A204.1 (cell line): ENCODE measurements around the gene SLC41A1.
"Not testable (repeated sequence)": the region's sequence is repeated elsewhere in the genome, so short reads cannot be mapped to it uniquely, and the experiment has no call there.

ENCODE experiments used
- FAIRE-seq: peaks from 2 replicates; lab custom pipeline; 2012; peaks lifted over from hg19 to GRCh38; lab: Jason Lieb, UNC

SLC41A1 gene

DNA sequence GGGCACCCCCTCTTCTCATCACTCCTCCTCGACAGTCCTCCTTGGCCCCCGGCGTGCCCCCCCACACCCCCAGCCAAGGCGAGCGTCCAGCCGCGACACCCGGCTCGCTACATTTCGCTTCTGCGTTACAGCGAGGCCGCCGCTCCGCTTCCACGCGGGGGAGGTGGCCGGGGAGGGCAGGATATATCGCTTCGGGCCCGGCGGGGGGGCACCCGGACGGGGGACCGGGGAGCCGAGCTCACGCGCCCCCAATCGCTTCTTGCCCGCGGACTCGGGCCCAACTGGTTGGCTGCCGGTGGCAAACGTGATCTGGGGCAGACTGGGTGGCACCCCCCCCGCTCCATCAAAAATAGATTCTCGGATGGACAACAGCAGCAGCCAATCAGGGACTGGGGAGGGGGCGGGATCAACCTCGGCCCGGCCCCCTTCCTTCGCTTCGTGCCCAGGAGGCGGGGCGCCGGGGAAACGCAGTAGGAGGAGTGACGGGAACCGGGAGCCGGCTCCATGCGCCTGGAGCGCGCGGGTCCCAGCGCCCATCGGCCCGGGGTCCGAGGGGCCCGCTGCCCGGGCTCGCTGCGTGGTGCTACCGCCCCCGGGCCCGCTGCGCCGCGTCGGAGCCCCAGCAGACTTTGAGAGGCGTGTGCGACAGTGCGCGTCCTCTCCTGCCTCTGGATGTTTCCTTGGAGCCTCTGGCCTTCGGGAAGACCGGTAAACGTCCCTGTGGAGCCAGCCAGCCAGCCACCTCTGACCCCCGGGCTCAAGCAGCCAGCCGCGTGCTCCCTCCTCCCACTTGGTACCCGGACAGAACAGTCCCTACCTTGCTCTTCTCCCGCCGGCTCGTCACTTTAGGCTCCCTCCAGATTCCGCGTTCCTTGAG, at the start of gene SLC41A1:
SLC41A1 (minus strand) TSS at position 321 of the 877 bp plus-strand sequence. CDS start 2,757 bp downstream, outside the sequence.
- no peak for FAIRE-seq

DNA sequence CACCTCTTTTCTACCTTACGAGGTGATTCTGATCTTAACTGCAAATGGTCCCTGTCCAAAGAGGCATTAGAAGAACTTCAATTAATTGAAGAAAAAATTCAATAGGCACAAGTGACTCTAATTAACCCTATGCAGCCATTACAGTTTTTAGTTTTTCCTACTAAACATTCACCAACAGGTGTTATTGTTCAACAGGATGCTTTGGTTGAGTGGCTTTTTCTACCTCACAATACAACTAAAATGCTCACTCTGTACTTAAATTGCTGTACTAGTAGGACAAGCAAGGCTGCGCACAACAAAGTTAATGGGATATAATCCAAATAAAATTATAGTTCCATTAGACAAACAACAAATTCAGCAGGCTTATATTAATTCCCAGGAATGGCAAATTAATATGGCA, 48.5 kb upstream of the SLC41A1 start:
- no peak for FAIRE-seq

DNA sequence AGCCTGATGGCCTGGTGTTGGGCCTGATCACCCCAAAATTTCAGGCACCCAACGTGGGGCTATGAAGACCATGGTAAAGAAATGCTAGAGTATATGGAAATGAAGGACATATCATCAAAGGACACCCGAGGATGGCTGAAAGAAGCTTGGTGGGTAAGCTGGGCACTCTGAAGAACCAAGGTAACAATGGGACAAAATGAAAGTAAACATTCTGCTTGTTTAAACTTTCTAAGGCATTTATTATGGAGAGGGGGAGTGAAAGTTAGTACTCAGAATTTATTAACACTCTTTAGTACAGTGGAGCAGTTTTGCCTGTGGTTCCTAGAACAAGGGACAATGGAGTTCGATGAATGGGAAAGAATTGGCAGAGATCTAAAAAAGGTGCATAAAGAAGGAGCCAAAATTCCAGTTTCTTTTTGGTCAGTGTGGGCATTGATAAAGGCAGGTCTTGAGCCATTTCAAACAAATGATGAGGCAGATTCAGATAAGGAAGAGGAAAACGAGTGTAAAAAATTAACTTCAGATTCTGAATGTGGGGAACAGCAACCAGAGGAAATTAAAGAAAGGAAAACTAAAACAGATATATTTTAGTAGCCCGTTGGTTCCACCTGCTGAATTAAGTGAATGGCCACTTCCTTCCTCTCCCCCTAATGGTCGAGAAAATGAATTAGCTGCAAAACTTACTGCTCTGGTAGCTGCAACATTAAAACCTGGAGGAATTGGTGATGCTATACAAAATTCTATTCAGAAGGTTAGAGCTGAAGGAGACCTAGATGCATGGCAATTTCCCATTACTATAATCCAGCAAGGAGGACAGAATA, 45.4 kb upstream of the SLC41A1 start:
- no peak for FAIRE-seq

DNA sequence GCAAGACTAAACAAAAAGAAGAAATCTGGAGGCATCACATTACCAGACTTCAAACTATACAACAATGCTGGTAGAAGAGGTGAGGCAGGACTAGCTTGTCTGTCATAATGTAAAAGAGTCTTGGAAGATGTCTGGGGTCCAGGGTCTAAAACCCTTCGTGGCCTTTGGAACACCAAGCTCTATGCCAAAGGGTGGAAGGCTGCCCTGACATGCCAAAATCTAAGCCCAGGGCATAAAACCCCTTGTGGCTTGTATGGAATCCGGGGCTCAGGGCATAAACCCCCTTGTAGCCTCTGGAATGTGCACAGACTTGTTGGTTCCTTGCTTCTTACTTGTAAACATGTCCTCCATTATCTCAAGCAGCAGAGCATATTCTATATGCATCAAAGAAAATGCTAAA, 44.5 kb upstream of the SLC41A1 start:
- not testable (repeated sequence) for FAIRE-seq

DNA sequence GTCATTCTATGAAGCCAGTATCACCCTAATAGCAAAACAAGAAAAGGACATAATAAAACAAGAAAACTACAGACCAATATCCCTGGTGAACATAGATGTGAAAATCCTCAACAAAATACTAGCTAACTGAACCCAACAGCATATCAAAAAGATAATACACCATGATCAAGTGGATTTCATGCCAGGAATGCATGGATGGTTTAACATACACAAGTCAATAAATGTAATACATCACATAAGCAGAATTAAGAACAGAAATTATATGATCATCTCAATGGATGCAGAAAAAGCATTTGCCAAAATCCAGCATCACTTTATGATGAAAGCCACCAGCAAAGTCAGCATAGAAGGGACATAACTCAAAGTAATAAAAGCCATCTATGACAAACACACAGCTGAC, 43.4 kb upstream of the SLC41A1 start:
- FAIRE-seq: no peak

DNA sequence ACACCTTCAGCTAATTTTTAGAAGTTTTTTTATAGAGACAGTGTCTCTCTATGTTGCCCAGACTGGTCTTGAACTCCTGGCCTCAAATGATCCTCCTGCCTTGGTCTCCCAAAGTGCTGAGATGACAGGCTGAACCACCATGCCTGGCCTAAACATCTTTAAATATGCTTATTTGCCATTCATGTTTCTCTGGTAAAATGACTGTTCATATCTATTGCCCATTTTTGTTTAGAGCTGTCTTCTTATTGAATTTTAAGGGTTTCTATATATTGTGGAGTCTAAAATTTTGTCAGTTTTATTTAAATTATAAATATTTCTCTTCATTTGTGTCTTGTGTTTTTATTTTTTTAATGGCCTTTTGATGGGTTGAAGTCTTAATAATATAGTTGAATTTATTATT, 40.0 kb upstream of the SLC41A1 start:
- FAIRE-seq: no peak

DNA sequence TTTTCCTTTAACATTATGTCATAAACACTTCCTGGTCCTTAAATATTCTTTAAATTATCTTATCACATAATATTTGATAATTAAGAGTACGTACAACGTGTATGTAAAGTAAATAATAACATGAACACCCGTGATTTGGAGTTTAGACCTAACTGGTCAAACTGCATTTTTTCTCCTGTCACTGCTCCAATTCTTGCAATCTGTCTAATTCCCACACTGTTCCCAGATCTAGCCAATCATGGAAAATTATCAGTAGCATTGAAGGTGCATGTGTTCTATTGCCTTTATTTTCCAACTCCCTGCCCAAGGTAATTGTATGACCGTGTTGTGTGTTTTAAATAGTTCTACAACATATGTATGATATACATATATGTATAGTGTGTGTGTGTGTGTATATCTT, 39.0 kb upstream of the SLC41A1 start:
- no peak for FAIRE-seq

DNA sequence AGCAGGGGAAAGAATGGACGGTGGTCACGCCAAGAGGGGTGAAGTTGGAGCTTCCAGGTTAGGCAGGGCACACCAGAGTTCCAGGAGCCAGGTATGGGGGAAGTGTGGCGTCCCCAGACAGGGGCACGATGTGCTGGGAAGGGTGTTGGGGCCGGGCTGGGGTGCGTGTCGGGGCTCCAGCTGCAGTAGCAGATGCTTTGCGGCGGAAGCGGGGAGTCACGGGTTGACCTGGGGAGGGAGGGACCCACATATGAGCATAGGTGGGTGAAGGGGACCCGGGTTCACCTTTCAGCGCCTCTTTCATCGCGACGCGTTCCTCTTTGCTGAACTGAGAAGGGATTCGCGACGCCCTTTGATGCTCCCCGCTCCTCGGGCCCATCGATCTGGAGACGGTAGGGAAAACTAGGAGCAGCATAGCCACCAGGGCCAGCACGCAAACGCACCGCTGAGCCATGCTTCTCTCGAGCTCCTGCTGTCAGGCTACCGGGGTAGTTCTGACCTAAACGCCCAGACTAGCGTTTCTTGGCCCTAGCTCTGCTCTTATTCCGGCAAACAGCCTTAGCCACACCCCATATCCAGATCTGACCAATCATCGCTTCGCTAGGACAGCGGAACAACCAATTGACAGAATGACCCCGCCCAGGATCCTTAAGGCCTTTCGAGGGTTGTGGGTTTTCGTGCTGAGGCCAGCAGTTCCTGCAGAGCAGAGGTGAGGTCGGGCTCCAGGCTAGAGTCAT, 36.8 kb upstream of the SLC41A1 start, which contains the start of gene PM20D1:
PM20D1 (minus strand) TSS at position 514 of the 737 bp plus-strand sequence; CDS start at position 454, 60 bp downstream.
- FAIRE-seq: no peak

DNA sequence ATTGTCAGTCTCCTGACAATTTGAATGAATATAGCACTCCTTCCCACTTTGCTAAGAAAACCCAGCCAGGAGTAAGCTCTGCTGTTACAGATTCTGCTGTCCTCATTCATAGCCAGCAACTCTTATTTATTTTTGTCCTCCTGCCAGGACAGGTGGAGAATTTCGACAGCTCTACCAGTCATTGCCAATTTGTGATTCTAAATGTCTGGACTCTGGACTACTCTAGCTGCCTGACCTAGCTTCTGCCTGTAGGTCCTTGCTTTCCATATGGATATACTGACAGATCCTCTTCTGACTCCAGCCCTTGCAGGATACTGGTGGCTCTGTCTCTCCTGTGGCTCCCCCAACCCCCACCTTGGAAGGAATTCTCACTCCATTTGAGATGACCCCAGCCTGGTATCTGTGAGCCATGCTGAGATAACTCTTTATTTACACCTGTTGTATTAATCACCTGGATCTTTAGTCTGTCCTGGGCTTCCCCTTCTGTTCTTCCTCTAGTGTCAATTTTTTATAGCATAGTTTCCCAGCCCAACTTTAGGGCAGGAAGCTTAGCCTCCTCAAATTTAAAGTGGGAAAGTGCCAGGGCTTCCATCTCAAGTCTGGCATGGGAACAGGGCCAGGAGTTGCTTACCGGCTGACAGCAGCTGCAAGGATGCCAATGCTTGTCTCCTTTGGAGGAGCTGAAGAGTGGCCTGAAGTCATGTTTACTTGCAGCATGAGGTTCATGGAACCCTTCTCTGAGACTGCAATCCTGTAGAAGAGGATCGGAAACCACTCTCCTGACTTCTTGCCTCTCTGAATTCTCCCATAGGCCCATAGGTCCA, 30.2 kb upstream of the SLC41A1 start:
- no peak for FAIRE-seq

DNA sequence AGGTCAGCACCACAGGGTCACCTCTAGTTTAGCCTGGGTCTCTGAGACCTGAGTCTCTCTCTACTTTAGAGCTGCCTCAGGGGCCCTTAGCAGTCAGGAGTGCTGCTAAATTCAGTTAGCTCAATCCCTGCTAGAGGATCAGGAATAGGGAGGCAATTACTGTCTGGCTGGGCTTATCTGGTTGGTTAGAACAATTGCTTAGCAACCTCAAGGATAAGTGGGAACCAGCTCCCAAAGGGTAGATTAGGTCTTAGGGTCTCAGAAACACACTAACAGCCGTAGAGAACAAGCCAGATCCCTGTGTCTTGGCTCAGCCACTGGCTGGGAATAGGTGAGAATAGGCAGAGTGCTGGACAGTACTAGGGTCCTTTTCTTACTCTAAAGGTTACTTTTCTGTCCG, 29.2 kb upstream of the SLC41A1 start:
- FAIRE-seq: no peak

DNA sequence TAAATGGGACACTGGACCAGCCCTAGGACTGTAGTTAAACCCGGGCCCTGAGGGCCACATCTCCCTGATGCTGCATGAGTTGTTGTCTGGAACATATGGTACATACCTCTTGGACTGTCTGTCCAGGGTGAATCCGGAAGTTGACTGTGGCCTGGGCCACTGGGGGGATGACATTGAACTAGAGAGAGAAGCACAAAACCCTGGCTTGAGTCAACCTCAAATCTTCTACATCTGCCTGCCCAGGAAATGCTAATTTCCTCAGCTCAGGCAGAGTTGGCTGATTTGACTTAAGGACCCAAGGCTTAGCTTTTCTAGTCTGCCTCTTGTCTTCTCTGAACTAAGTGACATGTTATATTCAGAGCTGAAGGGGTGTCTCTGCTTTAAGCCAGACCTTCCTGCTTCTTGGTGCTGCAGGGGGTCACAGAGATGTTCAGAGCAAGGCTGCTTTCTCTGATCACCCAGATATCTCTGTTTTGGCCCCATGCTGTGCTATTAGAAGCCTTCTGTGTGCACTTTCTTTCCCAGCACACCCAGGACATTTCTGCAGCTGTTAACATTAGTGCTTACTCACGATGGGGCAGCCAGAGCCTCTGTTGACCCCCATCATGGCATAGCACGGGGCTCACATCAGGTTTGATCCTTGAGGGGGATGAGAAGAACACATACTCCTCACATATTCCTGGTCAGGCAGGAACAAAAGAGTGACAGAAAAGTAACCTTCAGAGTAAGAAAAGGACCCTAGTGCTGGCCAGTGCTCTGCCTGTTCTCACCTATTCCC, 27.3 kb upstream of the SLC41A1 start:
- no peak for FAIRE-seq

DNA sequence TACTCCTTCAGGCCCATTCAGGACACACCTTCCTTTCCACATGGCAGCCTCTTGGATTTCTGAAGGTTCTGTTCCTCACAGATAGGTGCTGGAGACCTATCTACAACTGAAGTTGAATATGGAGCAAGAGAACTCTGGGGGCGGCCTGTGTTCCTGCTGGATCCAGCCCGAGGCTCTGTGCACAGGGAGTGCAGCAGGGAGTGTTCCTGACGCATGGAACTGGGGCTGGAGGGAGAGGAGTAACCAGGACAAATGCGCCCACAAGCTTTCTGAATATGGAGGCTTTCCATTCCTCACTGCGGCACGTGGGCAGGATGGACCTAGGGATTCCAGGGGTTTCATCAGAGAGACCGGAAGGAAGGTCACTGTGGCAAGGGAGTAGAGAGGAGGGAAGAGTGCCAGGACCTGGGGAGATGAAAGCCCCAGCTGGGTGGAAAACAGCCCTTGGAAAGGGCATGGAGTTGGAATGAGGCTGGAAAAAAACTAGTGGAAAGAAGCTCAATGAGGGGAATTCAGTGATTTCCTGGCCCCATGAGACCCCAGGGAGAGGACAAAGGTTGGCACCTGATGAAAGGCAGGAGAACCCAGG, 24.5 kb upstream of the SLC41A1 start:
- no peak for FAIRE-seq

DNA sequence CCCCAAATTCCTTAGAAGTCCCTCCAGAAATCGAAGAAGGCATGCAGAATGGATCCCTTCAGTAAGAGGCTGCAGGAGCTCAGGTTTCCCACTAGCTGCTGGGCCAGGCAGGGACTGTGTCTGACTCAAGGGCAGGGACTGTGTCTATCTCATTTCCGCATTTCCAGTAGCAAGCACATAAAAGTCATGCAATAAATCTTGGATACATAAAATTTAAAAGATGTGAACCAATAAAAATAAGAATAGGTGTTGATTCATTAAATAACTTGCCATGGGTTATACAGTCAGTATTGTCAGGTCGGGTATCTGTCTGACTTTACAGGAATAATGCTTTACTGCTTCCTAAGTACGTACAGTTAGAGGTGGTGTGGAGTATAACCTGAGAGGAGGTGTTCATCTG, 21.8 kb upstream of the SLC41A1 start:
- FAIRE-seq: no peak

DNA sequence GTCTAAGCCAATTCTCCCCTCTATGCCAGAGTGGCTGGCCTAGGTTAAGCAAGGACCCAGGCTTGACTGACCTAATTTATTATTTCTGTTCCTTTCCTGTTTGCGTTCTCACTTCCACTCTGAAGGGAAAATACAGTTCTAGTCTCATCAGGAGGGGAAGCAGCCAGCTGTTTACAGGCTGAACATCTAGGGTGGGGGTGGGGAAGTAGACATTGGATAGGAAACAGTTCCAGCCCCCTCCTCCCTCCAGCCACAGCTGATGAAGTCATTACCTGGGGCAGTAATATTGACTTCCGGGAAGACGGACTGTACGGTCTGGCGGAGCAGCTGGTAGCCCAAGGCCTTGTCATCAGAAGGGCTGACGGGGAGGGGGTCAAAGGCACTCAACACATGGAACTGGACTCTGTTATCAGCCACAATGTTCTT, 19.3 kb upstream of the SLC41A1 start:
- no peak for FAIRE-seq

DNA sequence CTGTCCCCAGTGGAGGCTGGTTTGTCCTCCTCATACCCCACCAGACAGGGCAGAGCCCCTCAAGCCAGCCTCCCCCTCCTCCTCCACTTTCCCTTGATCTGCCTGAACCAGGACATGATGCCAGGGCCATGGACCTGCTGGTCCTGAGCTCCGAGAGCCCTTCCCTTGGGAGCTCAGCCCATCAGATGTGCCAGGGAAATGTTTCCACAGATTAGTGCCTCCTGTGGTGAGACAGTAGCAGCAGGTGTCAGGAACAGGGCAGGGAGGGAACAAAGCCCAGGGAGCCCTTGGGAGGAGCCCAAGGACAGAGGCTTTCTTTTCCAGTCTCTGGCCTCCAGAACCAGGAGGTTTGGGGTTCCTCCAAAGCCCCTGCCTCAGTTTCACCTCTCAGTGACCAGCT, 14.6 kb upstream of the SLC41A1 start:
- no peak for FAIRE-seq

DNA sequence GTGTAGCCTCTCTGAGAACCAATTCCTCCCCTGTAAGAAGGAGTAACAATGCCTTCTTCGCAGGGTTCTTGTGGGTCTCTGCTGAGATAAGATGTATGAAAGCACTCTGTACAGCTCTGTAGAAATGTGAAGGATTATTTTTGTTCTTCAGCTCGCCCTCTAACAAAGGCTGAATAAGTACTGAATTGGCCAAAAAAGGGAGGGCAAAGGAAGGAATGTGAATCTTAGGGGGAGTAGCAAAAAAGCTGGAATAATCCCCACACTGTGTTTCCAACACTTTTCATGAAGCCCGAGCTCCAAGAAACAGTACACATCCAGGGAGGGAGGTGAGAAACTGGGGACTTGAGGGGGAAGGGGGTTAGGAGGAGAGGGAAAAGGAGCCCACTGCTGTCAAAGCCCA, 14.0 kb upstream of the SLC41A1 start:
- no peak for FAIRE-seq

DNA sequence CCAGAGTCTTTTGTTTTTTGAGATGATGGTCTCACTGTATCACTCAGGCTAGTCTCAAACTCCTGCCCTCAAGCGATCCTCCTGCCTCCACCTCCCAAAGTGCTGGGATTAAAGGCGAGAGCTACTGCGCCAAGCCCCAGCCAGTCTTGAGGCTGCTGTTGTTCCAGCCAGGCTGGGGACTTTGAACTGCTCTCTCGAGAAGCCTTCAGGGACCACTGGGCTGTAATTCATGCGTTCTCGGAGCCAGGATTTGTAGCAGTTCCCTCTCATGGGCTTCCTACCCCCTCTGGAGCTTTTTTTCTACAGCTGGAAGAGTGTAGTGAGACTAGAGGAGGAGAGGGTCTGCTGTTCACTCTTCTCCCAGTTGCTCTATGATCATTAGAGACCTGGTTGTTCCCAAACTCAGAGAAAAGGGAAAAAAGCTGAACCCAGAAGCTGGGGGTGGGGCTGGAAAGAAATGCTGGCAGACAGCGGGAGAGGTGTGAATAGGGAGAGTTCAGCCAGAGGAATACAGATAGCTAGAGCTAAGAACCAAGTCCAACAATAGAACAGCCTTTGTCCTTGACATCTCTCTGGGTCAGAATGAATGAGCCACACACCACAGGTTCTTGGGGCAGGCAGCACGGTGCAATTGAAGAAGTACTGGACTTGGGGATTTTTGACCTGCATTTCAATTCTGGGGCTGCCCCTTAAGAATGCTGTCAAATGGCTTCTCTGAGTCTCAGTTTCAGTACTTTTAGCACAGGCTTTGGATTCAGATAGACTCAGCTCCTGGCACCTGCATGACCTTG, 13.2 kb upstream of the SLC41A1 start:
- no peak for FAIRE-seq

DNA sequence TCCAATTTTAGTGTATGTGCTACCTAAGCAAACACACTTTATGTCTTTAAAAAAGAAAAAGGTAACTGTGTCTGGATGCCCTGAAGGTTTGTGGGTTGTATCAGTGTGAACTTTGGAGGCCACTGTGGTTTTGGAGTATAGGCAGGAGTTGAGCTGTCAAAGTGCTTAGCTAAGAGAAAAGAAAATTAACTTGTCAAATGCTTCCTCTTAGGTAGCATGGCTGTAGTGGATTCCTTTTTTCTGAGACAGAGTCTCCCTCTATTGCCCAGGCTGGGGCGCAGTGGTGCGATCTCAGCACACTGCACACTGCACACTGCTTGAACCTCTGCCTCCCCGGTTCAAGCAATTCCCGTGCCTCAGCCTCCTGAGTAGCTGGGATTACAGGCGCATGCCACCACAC, 11.2 kb upstream of the SLC41A1 start:
- no peak for FAIRE-seq

DNA sequence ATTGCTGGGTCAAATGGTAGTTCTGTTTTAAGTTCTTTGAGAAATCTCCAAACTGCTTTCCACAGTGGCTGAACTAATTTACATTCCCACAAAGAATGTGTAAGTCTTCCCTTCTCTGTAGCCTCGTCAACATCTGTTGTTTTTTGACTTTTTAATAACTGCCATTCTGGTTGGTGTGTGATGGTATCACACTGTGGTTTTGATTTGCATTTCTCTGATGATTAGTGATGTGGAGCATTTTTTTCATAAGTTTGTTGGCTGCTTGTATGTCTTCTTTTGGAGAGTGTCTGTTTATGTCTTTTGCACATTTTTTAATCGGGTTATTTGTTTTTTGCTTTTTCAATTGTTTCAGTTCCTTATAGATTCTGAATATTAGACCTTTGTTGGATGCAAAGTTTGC, 10.3 kb upstream of the SLC41A1 start:
- not testable (repeated sequence) for FAIRE-seq

DNA sequence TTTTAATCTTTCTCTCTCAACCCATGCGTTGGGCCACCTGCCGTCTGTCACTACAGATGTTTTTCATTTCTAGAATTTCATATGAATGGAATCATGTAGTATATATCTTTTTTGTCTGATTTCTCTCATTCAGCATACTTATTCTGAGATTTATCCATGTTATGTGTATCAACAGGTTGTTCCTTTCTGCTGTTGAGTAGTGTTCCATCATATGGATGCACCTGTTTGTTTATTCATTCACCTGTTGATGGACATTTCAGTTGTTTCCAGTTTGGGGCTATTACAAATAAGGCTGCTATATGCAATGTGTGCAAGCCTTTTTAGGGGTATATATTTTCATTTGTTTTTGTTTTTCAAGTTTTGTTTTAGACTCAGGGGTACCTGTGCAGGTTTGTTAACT, 9.4 kb upstream of the SLC41A1 start:
- FAIRE-seq: no peak
